ENCODE results near the gene TERC.

Gene TERC

DNA sequence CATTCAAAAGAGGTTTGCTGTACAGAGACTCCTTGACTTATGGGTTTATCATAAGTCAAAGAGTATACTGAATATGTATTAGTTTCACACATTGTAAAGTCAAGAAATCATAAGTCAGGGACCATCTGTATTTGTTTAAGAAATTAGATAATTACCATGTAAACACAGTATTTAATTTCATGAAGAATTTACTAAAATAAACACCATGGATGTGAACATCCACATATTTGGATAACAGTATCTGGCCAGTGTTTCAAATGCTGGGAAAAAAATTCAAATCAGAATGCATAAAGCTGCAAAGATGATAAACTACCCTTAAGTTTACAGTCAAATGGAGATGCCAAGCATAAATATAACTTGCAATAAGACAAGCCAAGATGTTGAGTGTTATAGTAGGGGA, 25.4 kb upstream of the TERC start:
- Histone ChIP-seq H3K4me3 (ENCODE audit: low read depth in 1 of 2, low read length in 2 of 2) (no peak overlapping the region), H3K27me3 (ENCODE audit: insufficient read depth, low read length, poor library complexity) (no peaks in the 10 kb centered on the region), H3K9ac (ENCODE audit: low read depth, low read length) (no peak overlapping the region), H3K36me3 (ENCODE audit: insufficient read depth, low read length) (peaks cover 54% of the 10 kb centered on the region), H3K4me1 (ENCODE audit: insufficient read depth, low read length) (no peaks in the 10 kb centered on the region), H3K79me2 (ENCODE audit: insufficient read depth, low read length) (no peaks in the 10 kb centered on the region), H3K27ac (ENCODE audit: low read length) (no peak overlapping the region), H3K9me3 (ENCODE audit: insufficient read depth, low read length, severe bottlenecking) (no peaks in the 10 kb centered on the region), H2AFZ (ENCODE audit: low read depth, low read length) (no peak overlapping the region), H3K4me2 (ENCODE audit: insufficient read depth, low read length) (no peak overlapping the region), H4K20me1 (ENCODE audit: insufficient read depth, low read length) (no peaks in the 10 kb centered on the region)
- ATAC-seq (ENCODE audit: insufficient read depth, low read depth) (no peak), DNase-seq (no peak)
- TF ChIP-seq, protein P1, sequence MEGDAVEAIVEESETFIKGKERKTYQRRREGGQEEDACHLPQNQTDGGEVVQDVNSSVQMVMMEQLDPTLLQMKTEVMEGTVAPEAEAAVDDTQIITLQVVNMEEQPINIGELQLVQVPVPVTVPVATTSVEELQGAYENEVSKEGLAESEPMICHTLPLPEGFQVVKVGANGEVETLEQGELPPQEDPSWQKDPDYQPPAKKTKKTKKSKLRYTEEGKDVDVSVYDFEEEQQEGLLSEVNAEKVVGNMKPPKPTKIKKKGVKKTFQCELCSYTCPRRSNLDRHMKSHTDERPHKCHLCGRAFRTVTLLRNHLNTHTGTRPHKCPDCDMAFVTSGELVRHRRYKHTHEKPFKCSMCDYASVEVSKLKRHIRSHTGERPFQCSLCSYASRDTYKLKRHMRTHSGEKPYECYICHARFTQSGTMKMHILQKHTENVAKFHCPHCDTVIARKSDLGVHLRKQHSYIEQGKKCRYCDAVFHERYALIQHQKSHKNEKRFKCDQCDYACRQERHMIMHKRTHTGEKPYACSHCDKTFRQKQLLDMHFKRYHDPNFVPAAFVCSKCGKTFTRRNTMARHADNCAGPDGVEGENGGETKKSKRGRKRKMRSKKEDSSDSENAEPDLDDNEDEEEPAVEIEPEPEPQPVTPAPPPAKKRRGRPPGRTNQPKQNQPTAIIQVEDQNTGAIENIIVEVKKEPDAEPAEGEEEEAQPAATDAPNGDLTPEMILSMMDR (IDR thresholded peaks at IDR 0.05; ENCODE audit: borderline replicate concordance, extremely low read depth, low read length, poor library complexity, severe bottlenecking): no peak
- TF ChIP-seq EZH2 (IDR thresholded peaks at IDR 0.05; ENCODE audit: borderline replicate concordance, low read depth, low read length, severe bottlenecking): no peak

DNA sequence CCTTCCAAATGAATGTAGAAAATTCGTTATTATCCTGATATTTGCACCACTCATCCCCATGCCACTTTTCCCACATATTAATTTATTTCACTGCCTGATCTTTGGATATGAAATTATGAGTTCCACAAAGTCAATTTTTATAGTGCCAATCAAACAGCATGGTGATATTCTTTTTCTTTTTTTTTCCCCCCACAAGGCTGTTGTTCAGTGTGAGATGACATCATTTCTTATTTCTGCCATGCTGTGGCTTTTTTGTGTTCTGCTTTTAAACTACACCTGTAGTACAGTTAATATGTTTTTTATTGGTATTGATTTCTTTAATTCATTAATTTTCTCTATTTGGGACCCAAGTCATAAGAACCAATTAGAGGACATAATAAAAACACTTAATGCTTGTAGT, 22.9 kb upstream of the TERC start:
- DNase-seq: no peak
- Histone ChIP-seq H3K36me3 (ENCODE audit: insufficient read depth, low read length) (peaks cover 72% of the 10 kb centered on the region), H3K9ac (ENCODE audit: low read depth, low read length) (no peak overlapping the region), H3K27me3 (ENCODE audit: insufficient read depth, low read length, poor library complexity) (no peaks in the 10 kb centered on the region), H3K4me3 (ENCODE audit: low read depth in 1 of 2, low read length in 2 of 2) (no peak overlapping the region), H3K9me3 (ENCODE audit: insufficient read depth, low read length, severe bottlenecking) (no peaks in the 10 kb centered on the region), H3K79me2 (ENCODE audit: insufficient read depth, low read length) (no peaks in the 10 kb centered on the region), H3K4me2 (ENCODE audit: insufficient read depth, low read length) (no peak overlapping the region), H4K20me1 (ENCODE audit: insufficient read depth, low read length) (no peaks in the 10 kb centered on the region), H2AFZ (ENCODE audit: low read depth, low read length) (no peak overlapping the region), H3K27ac (ENCODE audit: low read length) (no peak overlapping the region), H3K4me1 (ENCODE audit: insufficient read depth, low read length) (no peaks in the 10 kb centered on the region)
- TF ChIP-seq, protein P1 (IDR thresholded peaks at IDR 0.05; ENCODE audit: borderline replicate concordance, extremely low read depth, low read length, poor library complexity, severe bottlenecking): no peak
- no peak for TF ChIP-seq EZH2 (IDR thresholded peaks at IDR 0.05; ENCODE audit: borderline replicate concordance, low read depth, low read length, severe bottlenecking)
- no peak for ATAC-seq (ENCODE audit: insufficient read depth, low read depth)

DNA sequence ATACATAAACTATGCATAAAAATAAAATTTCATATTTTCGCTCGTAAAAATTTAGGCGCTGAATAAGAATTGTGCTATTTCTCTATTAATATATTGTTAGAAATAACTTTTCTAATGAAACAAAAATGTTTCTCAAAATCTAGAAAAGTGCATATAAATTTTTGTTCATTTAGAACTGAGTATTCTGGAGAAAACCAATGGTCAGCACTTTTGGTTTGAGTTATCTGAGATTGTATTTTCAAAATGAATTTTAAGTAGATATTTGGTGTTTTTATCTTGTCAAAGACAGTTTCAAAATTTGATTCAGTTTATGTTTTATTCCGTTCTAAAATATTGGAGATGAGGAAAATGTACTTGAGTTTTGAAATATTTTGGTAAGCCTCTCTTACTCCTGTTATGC, 22.3 kb upstream of the TERC start:
- Histone ChIP-seq H3K9me3 (ENCODE audit: insufficient read depth, low read length, severe bottlenecking) (no peaks in the 10 kb centered on the region), H3K36me3 (ENCODE audit: insufficient read depth, low read length) (peaks cover 74% of the 10 kb centered on the region), H3K9ac (ENCODE audit: low read depth, low read length) (no peak overlapping the region), H3K4me1 (ENCODE audit: insufficient read depth, low read length) (no peaks in the 10 kb centered on the region), H3K4me2 (ENCODE audit: insufficient read depth, low read length) (no peak overlapping the region), H3K79me2 (ENCODE audit: insufficient read depth, low read length) (no peaks in the 10 kb centered on the region), H3K27ac (ENCODE audit: low read length) (no peak overlapping the region), H3K27me3 (ENCODE audit: insufficient read depth, low read length, poor library complexity) (no peaks in the 10 kb centered on the region), H2AFZ (ENCODE audit: low read depth, low read length) (no peak overlapping the region), H3K4me3 (ENCODE audit: low read depth in 1 of 2, low read length in 2 of 2) (no peak overlapping the region), H4K20me1 (ENCODE audit: insufficient read depth, low read length) (no peaks in the 10 kb centered on the region)
- ATAC-seq (ENCODE audit: insufficient read depth, low read depth) (no peak), DNase-seq (no peak)
- no peak for TF ChIP-seq EZH2 (IDR thresholded peaks at IDR 0.05; ENCODE audit: borderline replicate concordance, low read depth, low read length, severe bottlenecking)
- TF ChIP-seq, protein P1 (IDR thresholded peaks at IDR 0.05; ENCODE audit: borderline replicate concordance, extremely low read depth, low read length, poor library complexity, severe bottlenecking): no peak
